GM19372 (cell line): ENCODE data around the gene TMEM52B.

Experiments
- ATAC-seq: cut with Tn5 transposase; IDR thresholded peaks from one replicate; pipeline ENCODE4 v1.9.1; 2021; ENCODE audit warnings: mild to moderate bottlenecking, low read depth, moderate library complexity; ENCODE audit not compliant: unreplicated experiment

TMEM52B gene

GRCh38 chr12:10178821-10179220 lies at the start of gene TMEM52B:
Gene TMEM52B (plus strand): TSS chr12:10179032. CDS start chr12:10179575, 543 bp downstream.
- no peak for ATAC-seq

GRCh38 chr12:10130042-10130441 lies 48.8 kb upstream of the TMEM52B start, which contains the start of gene CLEC7A:
Gene CLEC7A (minus strand): TSS chr12:10130199. CDS start chr12:10130082, 117 bp downstream.
- ATAC-seq: peak; percentile 94

GRCh38 chr12:10131111-10131690 lies 47.6 kb upstream of the TMEM52B start:
- ATAC-seq: no peak

GRCh38 chr12:10132850-10133370 lies 45.9 kb upstream of the TMEM52B start:
- ATAC-seq: no peak

- ATAC-seq: no peak
These were observed 43.7 kb upstream of the TMEM52B start for GRCh38 chr12:10135126-10135525.

GRCh38 chr12:10136637-10137205 lies 42.1 kb upstream of the TMEM52B start:
- no peak for ATAC-seq

- ATAC-seq: no peak
These were observed 38.8 kb upstream of the TMEM52B start for GRCh38 chr12:10140001-10140400.

GRCh38 chr12:10142976-10143589 lies 35.7 kb upstream of the TMEM52B start:
- no peak for ATAC-seq

GRCh38 chr12:10147714-10148403 lies 31.0 kb upstream of the TMEM52B start:
- no peak for ATAC-seq

- ATAC-seq: no peak
These were observed 27.2 kb upstream of the TMEM52B start for GRCh38 chr12:10151621-10152020.

GRCh38 chr12:10153271-10154144 lies 25.3 kb upstream of the TMEM52B start:
- peak; percentile 52 for ATAC-seq

- ATAC-seq: no peak
These were observed 24.7 kb upstream of the TMEM52B start for GRCh38 chr12:10154145-10154496.

- no peak for ATAC-seq
These were observed 22.9 kb upstream of the TMEM52B start for GRCh38 chr12:10155966-10156365.

GRCh38 chr12:10158406-10158805 lies 20.4 kb upstream of the TMEM52B start:
- ATAC-seq: no peak

- ATAC-seq: no peak
These were observed 19.6 kb upstream of the TMEM52B start for GRCh38 chr12:10159280-10159679.

- ATAC-seq: no peak
These were observed 18.0 kb upstream of the TMEM52B start for GRCh38 chr12:10160617-10161385.

GRCh38 chr12:10163084-10163483 lies 15.7 kb upstream of the TMEM52B start:
- ATAC-seq: no peak

- ATAC-seq: no peak
These were observed 13.4 kb upstream of the TMEM52B start for GRCh38 chr12:10165421-10165820.

- ATAC-seq: no peak
These were observed 11.2 kb upstream of the TMEM52B start for GRCh38 chr12:10167599-10167998.

GRCh38 chr12:10169104-10169503 lies 9.7 kb upstream of the TMEM52B start:
- no peak for ATAC-seq
